BLaER1 treated with 17β-estradiol and CSF1 and Interleukin-3, amounts not matched to agents 10 nM and 100 nM (cell line): Measurements from ENCODE around the gene ANO1.
A peak's percentile ranks its signal among the peaks of the same experiment; 100 is the strongest.
"Not testable (repeated sequence)": the region's sequence is repeated elsewhere in the genome, so short reads cannot be mapped to it uniquely, and the experiment has no call there.

Experiments
- H3K27ac ChIP-seq, 11 experiments: shearing (Covaris generic); formaldehyde crosslinking; 2 replicates each; pipeline ENCODE4 v1.8.1; 2022
- H3K27me3 ChIP-seq, 11 experiments: shearing (Covaris generic); formaldehyde crosslinking; 2 replicates each; pipeline ENCODE4 v1.8.1; 2022
- H3K36me3 ChIP-seq, 11 experiments: shearing (Covaris generic); formaldehyde crosslinking; 2 replicates each; pipeline ENCODE4 v1.8.1; 2022
- H3K4me1 ChIP-seq, 10 experiments: shearing (Covaris generic); formaldehyde crosslinking; 2 replicates each; pipeline ENCODE4 v1.8.1; 2022
- H3K4me2 ChIP-seq, 11 experiments: shearing (Covaris generic); formaldehyde crosslinking; 2 replicates each; pipeline ENCODE4 v1.8.1; 2022
- H3K4me3 ChIP-seq, 10 experiments: shearing (Covaris generic); formaldehyde crosslinking; 2 replicates each; pipeline ENCODE4 v1.8.1; 2022
- H3K9ac ChIP-seq, 11 experiments: shearing (Covaris generic); formaldehyde crosslinking; 2 replicates each; pipeline ENCODE4 v1.8.1; 2022
- H3K9me3 ChIP-seq, 11 experiments: shearing (Covaris generic); formaldehyde crosslinking; replicated peaks in 1 of 11; 2 replicates each; pipeline ENCODE4 v1.8.1; 2022
- H4K20me1 ChIP-seq, 11 experiments: shearing (Covaris generic); formaldehyde crosslinking; 2 replicates each; pipeline ENCODE4 v1.8.1; 2022
- Cebpa-rat ChIP-seq, 11 experiments: shearing (Covaris generic); IDR thresholded peaks; 2 replicates each; pipeline ENCODE4 v1.8.1; 2022

Gene ANO1

DNA sequence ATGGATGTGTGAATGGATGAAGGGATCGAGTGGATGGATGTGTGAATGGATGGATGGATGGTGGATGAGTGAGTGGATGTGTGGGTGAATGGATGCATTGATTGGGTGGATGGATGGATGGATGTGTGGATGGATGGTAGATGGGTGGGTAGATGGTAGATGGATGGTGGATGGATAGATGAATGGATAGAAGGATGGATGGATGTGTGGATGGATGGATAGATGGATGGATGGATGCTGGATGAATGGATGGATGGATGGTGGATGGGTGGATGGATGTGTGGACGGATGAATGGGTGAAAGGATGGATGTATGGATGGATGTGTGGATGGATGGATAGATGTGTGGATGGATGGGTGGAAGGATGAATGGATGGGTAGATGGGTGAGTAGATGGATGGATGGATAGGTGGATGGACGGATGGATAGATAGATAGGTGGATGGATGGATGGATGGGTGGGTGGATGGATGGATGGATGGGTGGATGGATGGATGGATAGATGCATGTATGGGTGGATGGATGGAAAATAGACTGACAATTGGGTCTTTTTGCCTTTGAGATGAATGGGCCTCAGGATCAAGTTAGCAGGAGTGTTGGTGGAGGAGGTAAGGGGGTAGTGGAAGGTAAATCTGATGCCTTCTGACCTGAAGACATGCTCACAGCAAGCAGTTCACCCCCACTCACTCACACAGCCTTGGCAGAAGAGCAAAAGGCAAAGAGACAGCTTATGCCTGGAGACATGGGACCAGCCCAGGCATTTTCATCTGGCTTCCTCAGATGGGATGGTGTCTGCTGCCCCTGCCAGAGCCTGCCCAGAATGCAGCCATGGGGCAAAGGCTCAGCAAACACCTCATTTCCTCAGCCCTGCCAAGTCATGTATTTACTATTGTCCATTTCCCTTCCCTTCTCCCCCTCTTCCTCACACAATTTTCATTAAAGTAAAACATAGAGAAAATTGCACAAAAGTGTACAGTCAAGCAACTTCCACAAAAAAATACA lies 117.0 kb downstream of the ANO1 start:
- no peak overlapping the region for H3K27ac ChIP-seq
- H3K9ac ChIP-seq, result peak overlapping the region in 1 of 11 experiments; percentile 31; a peak in 1 of 22 replicates
- H3K4me3 ChIP-seq, result no peak overlapping the region
- H3K4me2 ChIP-seq, result no peak overlapping the region
- H3K27me3 ChIP-seq, result no peaks in the 10 kb centered on the region
- H3K4me1 ChIP-seq, result peaks cover 0 to 22% (median 17%) of the 10 kb centered on the region in 10 experiments; a peak in 14 of 20 replicates
- no peaks in the 10 kb centered on the region for H3K9me3 ChIP-seq
- H3K36me3 ChIP-seq, result no peaks in the 10 kb centered on the region
- no peak for TF ChIP-seq Cebpa-rat (IDR thresholded peaks at IDR 0.05)
- peaks cover 0 to 4% (median 0%) of the 10 kb centered on the region in 11 experiments; a peak in 1 of 22 replicates for H4K20me1 ChIP-seq

DNA sequence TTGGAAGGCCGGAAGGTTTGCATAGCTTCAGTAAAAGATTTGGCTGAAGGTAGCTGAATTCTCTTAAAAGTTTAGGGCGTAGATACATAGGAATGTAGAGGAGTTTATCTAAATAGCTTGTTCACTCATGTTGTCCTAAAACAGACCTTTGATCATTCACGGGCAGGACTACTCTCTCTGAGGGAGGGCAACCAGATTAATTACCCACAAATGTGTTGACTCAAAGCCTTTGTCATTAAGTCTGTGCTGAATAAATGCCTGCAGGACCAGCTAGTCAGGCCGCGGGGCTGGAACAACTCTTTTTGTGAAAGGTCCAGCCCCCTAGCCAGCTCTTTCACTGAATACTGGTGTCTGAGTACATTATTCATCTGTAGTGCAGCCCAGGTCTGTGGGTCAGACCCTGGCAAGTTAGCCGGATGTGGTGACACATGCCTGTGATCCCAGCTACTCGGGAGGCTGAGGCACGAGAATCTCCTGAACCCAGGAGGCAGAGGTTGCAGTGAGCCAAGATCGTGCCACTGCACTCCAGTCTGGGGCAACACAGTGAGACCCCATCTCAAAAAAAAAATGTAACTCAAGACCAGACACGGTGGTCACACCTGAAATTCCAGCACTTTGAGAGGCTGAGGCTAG lies 122.2 kb downstream of the ANO1 start:
- Histone ChIP-seq H3K27ac (peak overlapping the region in 1 of 11 experiments; percentile 9; a peak in 1 of 22 replicates), H4K20me1 (peaks cover 14 to 15% (median 15%) of the 10 kb centered on the region in 11 experiments), H3K4me1 (peaks cover 24 to 34% (median 31%) of the 10 kb centered on the region in 10 experiments), H3K27me3 (no peaks in the 10 kb centered on the region), H3K36me3 (peaks cover 3 to 11% (median 8%) of the 10 kb centered on the region in 11 experiments; a peak in 18 of 22 replicates), H3K4me3 (no peak overlapping the region), H3K9ac (no peak overlapping the region), H3K4me2 (no peak overlapping the region), H3K9me3 (0 out of 22 replicates have a peak, but pooled peaks cover 0 to 3% (median 0%) of the 10 kb centered on the region in 11 experiments)
- TF ChIP-seq Cebpa-rat (IDR thresholded peaks at IDR 0.05), result no peak

DNA sequence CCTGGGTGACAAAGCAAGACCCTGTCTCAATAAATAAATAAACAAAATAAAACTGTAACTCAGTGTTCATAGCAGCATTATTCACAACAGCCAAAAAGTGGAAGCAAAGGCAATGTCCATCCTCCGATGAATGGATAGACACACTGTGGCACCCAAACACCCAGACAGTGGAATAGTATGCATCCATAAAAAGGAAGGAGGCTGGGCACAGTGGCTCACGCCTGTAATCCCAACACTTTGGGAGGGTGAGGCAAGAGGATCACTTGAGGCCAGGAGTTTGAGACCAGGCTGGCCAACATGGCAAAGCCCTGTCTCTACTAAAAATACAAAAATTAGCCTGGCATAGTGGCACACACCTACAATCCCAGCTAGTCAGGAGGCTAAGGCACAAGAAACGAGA lies 122.9 kb downstream of the ANO1 start:
- not testable (repeated sequence) for H3K9me3 ChIP-seq, H3K9ac ChIP-seq, H3K4me3 ChIP-seq, H3K27me3 ChIP-seq
- peaks cover 29 to 41% (median 37%) of the 10 kb centered on the region in 10 experiments for H3K4me1 ChIP-seq
- H3K36me3 ChIP-seq, result peaks cover 9 to 19% (median 15%) of the 10 kb centered on the region in 11 experiments
- H4K20me1 ChIP-seq, result peaks cover 21 to 22% (median 22%) of the 10 kb centered on the region in 11 experiments
- H3K4me2 ChIP-seq, result peak overlapping the region in 5 of 11 experiments; percentile 87 to 99 (median 98); a peak in 8 of 22 replicates
- H3K27ac ChIP-seq, result peak overlapping the region in 9 of 11 experiments; percentile 64 to 99 (median 97); a peak in 17 of 22 replicates

DNA sequence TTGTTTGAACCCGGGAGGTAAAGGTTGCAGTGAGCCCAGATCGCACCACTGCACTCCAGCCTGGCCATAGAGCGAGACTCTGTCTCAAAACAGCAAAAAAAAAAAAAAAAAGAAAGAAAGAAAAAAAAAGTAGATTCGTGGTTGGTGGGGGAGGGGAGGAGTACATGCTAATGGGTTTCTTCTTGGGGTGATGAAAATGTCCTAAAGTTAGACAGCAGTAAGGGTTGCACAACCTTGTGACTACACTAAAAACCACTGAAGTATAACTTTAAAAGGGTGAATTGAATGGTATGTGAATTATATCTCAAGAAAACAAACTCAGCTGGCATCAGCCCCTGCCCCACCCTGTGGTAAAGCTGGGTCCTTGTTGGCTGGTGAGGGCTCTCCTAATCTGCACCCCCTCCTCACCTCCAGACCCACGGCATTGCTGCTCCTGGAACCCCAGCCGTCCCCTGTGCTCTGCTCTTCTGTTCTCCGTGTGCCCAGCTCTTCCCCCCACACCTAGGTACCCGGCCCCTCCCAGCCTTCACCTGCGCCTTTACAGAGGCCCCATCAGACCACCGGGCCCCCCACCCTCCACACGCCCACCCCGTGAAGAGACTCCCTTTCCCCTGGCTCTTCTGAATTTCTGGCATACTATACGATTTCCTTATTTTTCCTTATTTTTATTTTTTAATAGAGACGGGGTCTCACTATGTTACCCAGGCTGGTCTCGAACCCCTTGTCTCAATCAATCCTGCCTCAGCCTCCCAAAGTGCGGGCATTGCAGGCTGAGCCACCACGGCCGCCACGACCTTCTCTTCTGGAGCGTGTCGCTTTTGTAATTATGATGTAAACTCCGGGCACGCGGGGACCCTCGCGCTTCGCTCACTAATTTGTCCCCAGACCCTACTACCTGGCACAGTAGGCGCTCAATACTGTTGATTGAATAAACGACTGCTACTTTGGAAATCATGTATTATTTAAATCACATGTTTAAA lies 124.1 kb downstream of the ANO1 start:
- peak in 8 of 11 experiments; percentile 21 to 81 (median 64); a peak in 12 of 22 replicates for TF ChIP-seq Cebpa-rat (IDR thresholded peaks at IDR 0.05)
- H3K4me3 ChIP-seq, result peak overlapping the region; percentile 84 to 99 (median 90)
- H3K9me3 ChIP-seq, result 0 out of 22 replicates have a peak, but pooled peaks cover 0 to 3% (median 0%) of the 10 kb centered on the region in 11 experiments
- H3K27ac ChIP-seq, result peak overlapping the region; percentile 68 to 99 (median 97)
- peaks cover 32 to 34% (median 33%) of the 10 kb centered on the region in 11 experiments for H4K20me1 ChIP-seq
- H3K27me3 ChIP-seq, result no peaks in the 10 kb centered on the region
- peaks cover 29 to 50% (median 40%) of the 10 kb centered on the region in 10 experiments for H3K4me1 ChIP-seq
- peak overlapping the region; percentile 46 to 99 (median 96) for H3K4me2 ChIP-seq
- peak overlapping the region; percentile 91 to 99 (median 98) for H3K9ac ChIP-seq
- H3K36me3 ChIP-seq, result peaks cover 20 to 30% (median 27%) of the 10 kb centered on the region in 11 experiments

DNA sequence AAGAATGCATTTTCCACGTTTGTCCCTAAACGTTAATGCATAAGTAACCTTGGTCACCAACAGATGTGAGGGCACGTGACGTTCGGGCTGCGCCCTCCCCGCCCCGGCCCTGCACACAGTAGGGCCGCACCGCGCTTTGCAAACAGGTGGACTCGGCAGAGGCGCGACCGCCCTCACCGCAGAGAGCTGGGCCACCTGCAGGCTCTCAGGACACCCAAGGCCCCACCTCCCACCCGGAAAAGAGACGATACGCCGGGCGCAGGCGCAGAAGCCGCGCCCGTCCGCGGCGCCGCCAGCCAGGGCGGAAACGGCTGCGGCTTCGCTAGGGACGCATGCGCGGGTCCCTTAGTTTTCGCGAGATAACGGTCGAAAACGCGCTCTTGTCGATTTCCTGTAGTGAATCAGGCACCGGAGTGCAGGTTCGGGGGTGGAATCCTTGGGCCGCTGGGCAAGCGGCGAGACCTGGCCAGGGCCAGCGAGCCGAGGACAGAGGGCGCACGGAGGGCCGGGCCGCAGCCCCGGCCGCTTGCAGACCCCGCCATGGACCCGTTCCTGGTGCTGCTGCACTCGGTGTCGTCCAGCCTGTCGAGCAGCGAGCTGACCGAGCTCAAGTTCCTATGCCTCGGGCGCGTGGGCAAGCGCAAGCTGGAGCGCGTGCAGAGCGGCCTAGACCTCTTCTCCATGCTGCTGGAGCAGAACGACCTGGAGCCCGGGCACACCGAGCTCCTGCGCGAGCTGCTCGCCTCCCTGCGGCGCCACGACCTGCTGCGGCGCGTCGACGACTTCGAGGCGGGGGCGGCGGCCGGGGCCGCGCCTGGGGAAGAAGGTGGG lies 125.0 kb downstream of the ANO1 start, which contains the start of gene FADD:
Gene FADD, plus strand, starts transcription at position 377 of the 831 bp plus-strand sequence. Its CDS starts 164 bp downstream, at position 541.
- 0 out of 22 replicates have a peak, but pooled peaks cover 0 to 3% (median 0%) of the 10 kb centered on the region in 11 experiments for H3K9me3 ChIP-seq
- H3K4me2 ChIP-seq, result peak within 1 kb of the TSS; percentile 87 to 99 (median 98)
- H3K4me1 ChIP-seq, result peaks cover 30 to 57% (median 40%) of the 10 kb centered on the region in 10 experiments
- peak within 1 kb of the TSS; percentile 84 to 99 (median 90) for H3K4me3 ChIP-seq
- H4K20me1 ChIP-seq, result peaks cover 42 to 43% (median 43%) of the 10 kb centered on the region in 11 experiments
- H3K27me3 ChIP-seq, result no peaks in the 10 kb centered on the region
- peak within 1 kb of the TSS; percentile 72 to 99 (median 97) for H3K27ac ChIP-seq
- H3K36me3 ChIP-seq, result peaks cover 30 to 39% (median 36%) of the 10 kb centered on the region in 11 experiments
- no peak for TF ChIP-seq Cebpa-rat (IDR thresholded peaks at IDR 0.05)
- H3K9ac ChIP-seq, result peak within 1 kb of the TSS; percentile 91 to 99 (median 98)

DNA sequence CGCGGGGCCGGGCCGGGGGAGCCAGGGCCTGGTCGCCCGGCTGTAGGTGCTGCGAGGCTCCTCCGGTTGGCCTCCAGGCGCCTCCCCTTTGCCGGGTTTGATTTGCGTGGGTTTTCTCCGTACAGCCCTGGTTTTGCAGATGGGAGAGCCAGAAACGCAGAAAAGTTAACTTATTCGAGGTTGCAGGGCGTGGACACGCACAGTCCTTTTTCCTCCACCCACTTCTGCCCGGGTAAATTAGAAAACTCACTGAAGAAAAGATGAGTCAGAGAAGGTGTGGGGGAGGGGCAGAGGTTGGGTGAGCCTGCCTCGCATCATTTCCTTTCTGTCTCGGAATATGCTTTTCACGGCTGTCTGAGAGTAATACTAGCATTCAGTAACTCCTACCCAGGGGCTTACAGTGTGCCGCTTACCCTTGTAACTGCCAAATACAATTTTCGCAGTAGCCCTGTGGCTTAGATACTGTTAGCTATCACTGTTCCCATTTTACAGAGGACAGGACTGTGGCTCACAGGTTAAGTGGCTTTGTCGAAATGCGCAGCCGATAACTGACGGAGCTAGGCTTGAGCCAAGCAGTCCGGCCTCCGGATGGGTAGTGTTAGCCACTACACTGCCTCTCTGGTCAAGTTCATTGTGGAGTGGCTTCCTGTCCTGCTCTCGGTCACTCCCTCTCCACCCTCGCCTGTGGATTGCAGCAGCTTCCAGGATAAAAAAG lies 125.8 kb downstream of the ANO1 start:
- no peak for TF ChIP-seq Cebpa-rat (IDR thresholded peaks at IDR 0.05)
- Histone ChIP-seq H3K27me3 (no peaks in the 10 kb centered on the region), H3K27ac (peak overlapping the region; percentile 72 to 99 (median 97)), H3K36me3 (peaks cover 37 to 47% (median 44%) of the 10 kb centered on the region in 11 experiments), H3K9ac (peak overlapping the region; percentile 91 to 99 (median 98)), H3K4me2 (peak overlapping the region; percentile 87 to 99 (median 98)), H4K20me1 (peaks cover 49 to 51% (median 50%) of the 10 kb centered on the region in 11 experiments), H3K9me3 (0 out of 22 replicates have a peak, but pooled peaks cover 0 to 3% (median 0%) of the 10 kb centered on the region in 11 experiments), H3K4me1 (peaks cover 30 to 57% (median 40%) of the 10 kb centered on the region in 10 experiments), H3K4me3 (peak overlapping the region; percentile 84 to 99 (median 90))
